Measurements from ENCODE around the gene TAS2R30. TPM values are rescaled to one million over a fixed set of nuclear protein-coding genes. Genes with fewer than 3 reads are reported as not detected.
A peak's percentile ranks its signal among the peaks of the same experiment; 100 is the strongest.

TAS2R30 gene
- total RNA-seq, 1 donor from 2014 or later = 7.2 TPM

DNA sequence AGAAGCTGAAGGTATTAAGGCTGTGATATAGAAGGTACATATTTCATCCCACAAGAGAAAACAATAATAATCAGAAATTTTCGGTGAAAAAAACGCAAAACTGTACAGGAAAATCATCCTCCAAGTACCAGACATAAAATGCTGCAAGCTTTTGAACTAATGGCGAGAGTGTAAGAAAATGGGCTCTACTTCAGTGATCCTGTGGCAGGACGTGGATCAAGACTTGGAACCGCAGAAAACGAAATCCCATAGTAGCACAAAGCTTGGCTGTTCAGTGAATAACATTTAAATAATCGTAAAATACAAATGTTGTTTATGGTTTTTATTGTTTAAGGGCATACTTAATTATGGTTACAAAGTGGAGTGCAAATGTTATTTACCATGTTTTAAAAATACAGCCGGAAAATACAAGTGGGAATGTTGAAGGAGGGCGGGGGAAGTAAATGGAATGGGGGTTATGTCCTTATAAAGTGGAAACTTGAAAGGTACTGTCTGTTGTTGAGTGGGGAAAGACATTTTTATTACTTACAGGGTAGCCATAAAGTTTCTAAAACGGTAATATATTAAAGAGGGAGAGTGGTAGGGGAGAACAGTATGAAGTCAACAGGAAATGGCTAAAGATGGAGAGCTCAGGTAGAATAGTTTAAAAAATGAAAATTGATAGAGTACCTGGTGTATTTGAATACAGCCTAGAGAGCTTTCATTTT is 37.7 kb upstream of the TAS2R30 start:
- TF ChIP-seq, protein P1, sequence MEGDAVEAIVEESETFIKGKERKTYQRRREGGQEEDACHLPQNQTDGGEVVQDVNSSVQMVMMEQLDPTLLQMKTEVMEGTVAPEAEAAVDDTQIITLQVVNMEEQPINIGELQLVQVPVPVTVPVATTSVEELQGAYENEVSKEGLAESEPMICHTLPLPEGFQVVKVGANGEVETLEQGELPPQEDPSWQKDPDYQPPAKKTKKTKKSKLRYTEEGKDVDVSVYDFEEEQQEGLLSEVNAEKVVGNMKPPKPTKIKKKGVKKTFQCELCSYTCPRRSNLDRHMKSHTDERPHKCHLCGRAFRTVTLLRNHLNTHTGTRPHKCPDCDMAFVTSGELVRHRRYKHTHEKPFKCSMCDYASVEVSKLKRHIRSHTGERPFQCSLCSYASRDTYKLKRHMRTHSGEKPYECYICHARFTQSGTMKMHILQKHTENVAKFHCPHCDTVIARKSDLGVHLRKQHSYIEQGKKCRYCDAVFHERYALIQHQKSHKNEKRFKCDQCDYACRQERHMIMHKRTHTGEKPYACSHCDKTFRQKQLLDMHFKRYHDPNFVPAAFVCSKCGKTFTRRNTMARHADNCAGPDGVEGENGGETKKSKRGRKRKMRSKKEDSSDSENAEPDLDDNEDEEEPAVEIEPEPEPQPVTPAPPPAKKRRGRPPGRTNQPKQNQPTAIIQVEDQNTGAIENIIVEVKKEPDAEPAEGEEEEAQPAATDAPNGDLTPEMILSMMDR (IDR thresholded peaks at IDR 0.05; ENCODE audit: unreplicated experiment) = no peak
- Mint-ChIP-seq H3K36me3 (peaks cover 7% of the 10 kb centered on the region), H3K4me1 (peaks cover 42% of the 10 kb centered on the region)

DNA sequence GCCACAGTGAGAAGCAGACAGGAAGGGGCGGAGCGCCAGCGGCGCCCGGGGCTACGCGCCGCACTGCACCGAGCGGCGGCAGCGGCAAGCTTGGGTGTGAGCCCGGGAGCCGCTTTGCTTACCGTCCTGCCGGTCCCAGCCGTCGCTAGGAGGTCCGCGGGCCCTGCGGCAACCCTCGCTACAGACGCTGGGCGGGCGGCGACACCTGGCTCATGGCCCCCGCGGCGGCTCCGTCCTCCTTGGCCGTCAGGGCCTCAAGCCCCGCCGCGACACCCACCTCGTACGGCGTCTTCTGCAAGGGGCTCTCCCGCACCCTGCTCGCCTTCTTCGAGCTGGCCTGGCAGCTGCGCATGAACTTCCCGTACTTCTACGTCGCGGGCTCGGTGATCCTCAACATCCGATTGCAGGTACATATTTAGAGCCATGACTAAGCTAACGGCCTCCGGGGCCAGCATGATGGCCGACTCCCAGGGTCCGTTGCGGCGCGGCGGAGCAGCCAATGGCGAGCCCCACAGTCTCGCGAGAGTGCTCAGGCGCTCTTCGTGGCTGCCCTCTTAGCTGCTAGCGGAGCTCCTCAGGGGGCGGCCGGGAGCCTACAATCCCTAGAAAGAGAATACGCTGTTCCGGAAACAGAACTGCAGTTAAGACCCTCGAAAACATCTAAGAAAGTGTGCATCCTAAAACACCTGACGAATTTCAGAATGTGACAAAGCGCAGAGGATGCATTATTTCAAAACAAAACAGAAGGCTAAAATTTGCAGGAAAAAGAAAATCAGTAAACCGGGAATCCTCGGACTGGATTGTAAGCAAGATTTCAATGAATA is 36.9 kb upstream of the TAS2R30 start, which contains the start of gene SMIM10L1:
Gene SMIM10L1 (plus strand): TSS at position 50 of the 824 bp plus-strand sequence. CDS start 163 bp downstream, at position 213.
- H3K36me3 Mint-ChIP-seq = peaks cover 7% of the 10 kb centered on the region
- peak; percentile 82 to 86 for DNase-seq (ENCODE audit: low spot score in 2 of 2, unreplicated experiment in 2 of 2)
- H3K9me3 Mint-ChIP-seq = no peaks in the 10 kb centered on the region
- peak within 1 kb of the TSS; percentile 98 for H3K4me3 Mint-ChIP-seq
- H3K27me3 Mint-ChIP-seq (ENCODE audit: low read depth) = no peaks in the 10 kb centered on the region
- TF ChIP-seq, protein P1 (IDR thresholded peaks at IDR 0.05; ENCODE audit: unreplicated experiment) = no peak
- H3K4me1 Mint-ChIP-seq = peaks cover 42% of the 10 kb centered on the region
- H3K27ac Mint-ChIP-seq = peak within 1 kb of the TSS; percentile 100

More for the DNA sequence above, 37.7 kb upstream of the TAS2R30 start:
- Mint-ChIP-seq H3K27ac (peak overlapping the region; percentile 100), H3K9me3 (no peaks in the 10 kb centered on the region), H3K4me3 (peak overlapping the region; percentile 98), H3K27me3 (ENCODE audit: low read depth) (no peaks in the 10 kb centered on the region)
- no peak for DNase-seq (ENCODE audit: low spot score in 2 of 2, unreplicated experiment in 2 of 2)

- Mint-ChIP-seq H3K4me1 (peaks cover 42% of the 10 kb centered on the region), H3K4me3 (peak overlapping the region; percentile 98), H3K27ac (peak overlapping the region; percentile 95), H3K9me3 (no peaks in the 10 kb centered on the region), H3K36me3 (peaks cover 6% of the 10 kb centered on the region), H3K27me3 (ENCODE audit: low read depth) (no peaks in the 10 kb centered on the region)
- DNase-seq (ENCODE audit: low spot score in 2 of 2, unreplicated experiment in 2 of 2) = no peak
- TF ChIP-seq, protein P1 (IDR thresholded peaks at IDR 0.05; ENCODE audit: unreplicated experiment) = no peak
Observed at GRCh38 chr12:11170810-11171144, 36.3 kb upstream of the TAS2R30 start.

DNA sequence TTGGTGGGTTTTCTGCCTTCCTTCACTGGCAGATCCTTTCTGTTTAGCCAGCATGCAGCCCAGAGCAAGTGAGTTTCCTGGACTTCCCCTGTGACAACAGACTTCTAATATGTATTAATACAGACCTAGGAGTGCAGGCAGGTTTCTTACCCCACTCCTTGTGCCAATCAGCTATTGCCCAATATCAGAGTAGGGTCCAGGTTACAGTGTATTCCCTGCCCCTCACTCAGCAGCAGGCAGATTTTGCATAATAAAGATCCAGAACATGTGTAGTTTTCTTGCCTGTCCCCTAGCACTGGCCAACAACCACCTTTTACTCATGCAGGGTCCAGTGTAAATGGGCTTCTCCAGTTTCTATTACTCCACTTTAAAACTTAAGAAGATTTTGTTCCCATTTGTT is 31.9 kb upstream of the TAS2R30 start:
- Mint-ChIP-seq H3K4me1 (peaks cover 24% of the 10 kb centered on the region), H3K9me3 (no peaks in the 10 kb centered on the region), H3K36me3 (peaks cover 10% of the 10 kb centered on the region), H3K27me3 (ENCODE audit: low read depth) (no peaks in the 10 kb centered on the region), H3K4me3 (no peak overlapping the region), H3K27ac (no peak overlapping the region)
- TF ChIP-seq, protein P1 (IDR thresholded peaks at IDR 0.05; ENCODE audit: unreplicated experiment) = no peak
- no peak for DNase-seq (ENCODE audit: low spot score in 2 of 2, unreplicated experiment in 2 of 2)

- Mint-ChIP-seq H3K9me3 (no peaks in the 10 kb centered on the region), H3K27ac (no peak overlapping the region), H3K27me3 (ENCODE audit: low read depth) (no peaks in the 10 kb centered on the region), H3K36me3 (peaks cover 19% of the 10 kb centered on the region), H3K4me1 (peaks cover 14% of the 10 kb centered on the region), H3K4me3 (no peak overlapping the region)
- DNase-seq (ENCODE audit: low spot score in 2 of 2, unreplicated experiment in 2 of 2) = no peak
- TF ChIP-seq, protein P1 (IDR thresholded peaks at IDR 0.05; ENCODE audit: unreplicated experiment) = no peak
Observed at GRCh38 chr12:11164384-11164783, 29.9 kb upstream of the TAS2R30 start.
